Panc1 (cell line): Measurements from ENCODE around the gene ZFYVE1. TPM values are rescaled to one million over a fixed set of nuclear protein-coding genes. Genes with fewer than 3 reads are reported as not detected.

Experiments
- ATAC-seq: fragments of 200-7000 bp; cut with Tn5 transposase; 2 replicates; pipeline ENCODE4 v1.9.1; 2020; ENCODE audit warnings: mild to moderate bottlenecking, moderate library complexity
- BruUV-seq: library from RNA; stranded (reverse); fragments of 400-500 nt; replicated peaks from 2 replicates; lab custom pipeline; 2021; lab: Mats Ljungman, UMichigan
- CTCF ChIA-PET: fragments of 300-600 bp; sonication (Branson Sonifier 250); formaldehyde crosslinking; loops from one replicate; lab custom pipeline; 2022; ENCODE audit warnings: antibody characterized with exemption; lab: Charles Lee
- POLR2A ChIA-PET: fragments of 300-600 bp; sonication (Branson Sonifier 250); formaldehyde crosslinking; loops from one replicate; lab custom pipeline; 2022; ENCODE audit warnings: antibody characterized with exemption; lab: Charles Lee
- DNase-seq: peaks from one replicate; pipeline ENCODE4 v3.0.0-alpha.2; 2010; ENCODE audit warnings: low read depth, low spot score
- H3K27ac ChIP-seq: 2 replicates; pipeline ENCODE4 v1.5.1; 2011; ENCODE audit warnings: mild to moderate bottlenecking, low read length, inconsistent platforms
- H3K27me3 ChIP-seq: fragments of 200-500 bp; sonication (Bioruptor generic); 2 replicates; pipeline ENCODE4 v1.6.0; 2014; ENCODE audit warnings: low read length, inconsistent platforms; ENCODE audit not compliant: control insufficient read depth, insufficient read depth
- H3K36me3 ChIP-seq: fragments of 200-500 bp; sonication (Bioruptor generic); 2 replicates; pipeline ENCODE4 v1.5.1; 2014; ENCODE audit warnings: inconsistent platforms, mild to moderate bottlenecking, low read length, moderate library complexity; ENCODE audit not compliant: control insufficient read depth, insufficient read depth
- H3K4me1 ChIP-seq: 2 replicates; pipeline ENCODE4 v1.5.1; 2011; ENCODE audit warnings: inconsistent platforms, mild to moderate bottlenecking, low read length, moderate library complexity; ENCODE audit not compliant: control insufficient read depth, insufficient read depth
- H3K4me3 ChIP-seq, 2 experiments: 2 replicates each; pipeline ENCODE4 v1.5.1; 2011 to 2012; ENCODE audit warnings: low read depth in 2 of 2, low read length in 2 of 2, mild to moderate bottlenecking in 2 of 2, inconsistent platforms in 1 of 2, moderate library complexity in 1 of 2
- H3K9me3 ChIP-seq: fragments of 200-500 bp; sonication (Bioruptor generic); 2 replicates; pipeline ENCODE4 v1.5.1; 2014; ENCODE audit warnings: low read depth, mild to moderate bottlenecking, inconsistent platforms, low read length, moderate library complexity; ENCODE audit not compliant: control insufficient read depth, insufficient read depth
- POLR2AphosphoS5 ChIP-seq: IDR thresholded peaks from 2 replicates; pipeline ENCODE4 v1.6.1; 2012; ENCODE audit warnings: mild to moderate bottlenecking, low read depth, low read length, moderate library complexity
- SIN3A ChIP-seq: IDR thresholded peaks from 2 replicates; pipeline ENCODE4 v1.6.1; 2012; ENCODE audit warnings: low read depth, mild to moderate bottlenecking, low read length, moderate library complexity, borderline replicate concordance; ENCODE audit not compliant: insufficient read depth
- TCF7L2 ChIP-seq: IDR thresholded peaks from 2 replicates; pipeline ENCODE4 v1.6.1; 2011; ENCODE audit warnings: mild to moderate bottlenecking, low read depth, low read length, inconsistent platforms
- in situ Hi-C: cut with HindIII; loops from 2 replicates; pipeline ENCODE4 v1.10.0; 2016; ENCODE audit warnings: low sequenced_read_pairs, low pct_unique_long_range_greater_than_20kb
- intact Hi-C: fragments of 100-400 bp; cut with micrococcal nuclease; formaldehyde crosslinking; loops from one replicate; pipeline ENCODE4 v1.10.0; 2022; ENCODE audit not compliant: unreplicated experiment
- total RNA-seq: library from RNA; stranded (reverse); gene quantifications from one replicate; pipeline ENCODE4 v1.2.1, GENCODE V29; 2021; ENCODE audit not compliant: unreplicated experiment
- TF ChIP-seq, protein P1 (sequence below), 2 experiments: IDR thresholded peaks; 2 replicates each; pipeline ENCODE4 v1.6.1; 2011 to 2012; ENCODE audit warnings: low read depth in 2 of 2, control low read depth in 1 of 2, low read length in 1 of 2, mild to moderate bottlenecking in 1 of 2, moderate library complexity in 1 of 2; ENCODE audit not compliant: insufficient read depth in 1 of 2
- TF ChIP-seq, protein P2 (sequence below): fragments of 450-650 bp; IDR thresholded peaks from 2 replicates; pipeline ENCODE4 v1.5.1; 2017; ENCODE audit warnings: mild to moderate bottlenecking

ZFYVE1 gene
- total RNA-seq, 1 experiment from 2014 or later = 19.8 TPM

- ChIA-PET CTCF (interaction anchor here (1.8 kb wide), 1 partner anchor 434 kb away, joined by 12 read pairs; no protein-coding TSS in a partner anchor), POLR2A (no interaction called here)
- DNase-seq = no peak
- in situ Hi-C loops = no loop called here
- Histone ChIP-seq H3K4me3 (no peak overlapping the region), H3K27ac (no peak overlapping the region), H3K27me3 (no peaks in the 10 kb centered on the region), H3K36me3 (no peaks in the 10 kb centered on the region), H3K4me1 (no peaks in the 10 kb centered on the region), H3K9me3 (no peaks in the 10 kb centered on the region)
- intact Hi-C loops = loop anchor here (2.0 kb wide), 1 partner anchor 431 kb away; no protein-coding TSS in a partner anchor
- no TSS peak for BruUV-seq
- ATAC-seq = no peak
- TF ChIP-seq, protein P1, sequence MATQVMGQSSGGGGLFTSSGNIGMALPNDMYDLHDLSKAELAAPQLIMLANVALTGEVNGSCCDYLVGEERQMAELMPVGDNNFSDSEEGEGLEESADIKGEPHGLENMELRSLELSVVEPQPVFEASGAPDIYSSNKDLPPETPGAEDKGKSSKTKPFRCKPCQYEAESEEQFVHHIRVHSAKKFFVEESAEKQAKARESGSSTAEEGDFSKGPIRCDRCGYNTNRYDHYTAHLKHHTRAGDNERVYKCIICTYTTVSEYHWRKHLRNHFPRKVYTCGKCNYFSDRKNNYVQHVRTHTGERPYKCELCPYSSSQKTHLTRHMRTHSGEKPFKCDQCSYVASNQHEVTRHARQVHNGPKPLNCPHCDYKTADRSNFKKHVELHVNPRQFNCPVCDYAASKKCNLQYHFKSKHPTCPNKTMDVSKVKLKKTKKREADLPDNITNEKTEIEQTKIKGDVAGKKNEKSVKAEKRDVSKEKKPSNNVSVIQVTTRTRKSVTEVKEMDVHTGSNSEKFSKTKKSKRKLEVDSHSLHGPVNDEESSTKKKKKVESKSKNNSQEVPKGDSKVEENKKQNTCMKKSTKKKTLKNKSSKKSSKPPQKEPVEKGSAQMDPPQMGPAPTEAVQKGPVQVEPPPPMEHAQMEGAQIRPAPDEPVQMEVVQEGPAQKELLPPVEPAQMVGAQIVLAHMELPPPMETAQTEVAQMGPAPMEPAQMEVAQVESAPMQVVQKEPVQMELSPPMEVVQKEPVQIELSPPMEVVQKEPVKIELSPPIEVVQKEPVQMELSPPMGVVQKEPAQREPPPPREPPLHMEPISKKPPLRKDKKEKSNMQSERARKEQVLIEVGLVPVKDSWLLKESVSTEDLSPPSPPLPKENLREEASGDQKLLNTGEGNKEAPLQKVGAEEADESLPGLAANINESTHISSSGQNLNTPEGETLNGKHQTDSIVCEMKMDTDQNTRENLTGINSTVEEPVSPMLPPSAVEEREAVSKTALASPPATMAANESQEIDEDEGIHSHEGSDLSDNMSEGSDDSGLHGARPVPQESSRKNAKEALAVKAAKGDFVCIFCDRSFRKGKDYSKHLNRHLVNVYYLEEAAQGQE (IDR thresholded peaks at IDR 0.05; ENCODE audit: insufficient read depth in 1 of 2, low read depth in 2 of 2, low read length in 1 of 2) = no peak
- TF ChIP-seq TCF7L2 = no peak
- TF ChIP-seq SIN3A = no peak
- no peak for TF ChIP-seq POLR2AphosphoS5
- TF ChIP-seq, protein P2, sequence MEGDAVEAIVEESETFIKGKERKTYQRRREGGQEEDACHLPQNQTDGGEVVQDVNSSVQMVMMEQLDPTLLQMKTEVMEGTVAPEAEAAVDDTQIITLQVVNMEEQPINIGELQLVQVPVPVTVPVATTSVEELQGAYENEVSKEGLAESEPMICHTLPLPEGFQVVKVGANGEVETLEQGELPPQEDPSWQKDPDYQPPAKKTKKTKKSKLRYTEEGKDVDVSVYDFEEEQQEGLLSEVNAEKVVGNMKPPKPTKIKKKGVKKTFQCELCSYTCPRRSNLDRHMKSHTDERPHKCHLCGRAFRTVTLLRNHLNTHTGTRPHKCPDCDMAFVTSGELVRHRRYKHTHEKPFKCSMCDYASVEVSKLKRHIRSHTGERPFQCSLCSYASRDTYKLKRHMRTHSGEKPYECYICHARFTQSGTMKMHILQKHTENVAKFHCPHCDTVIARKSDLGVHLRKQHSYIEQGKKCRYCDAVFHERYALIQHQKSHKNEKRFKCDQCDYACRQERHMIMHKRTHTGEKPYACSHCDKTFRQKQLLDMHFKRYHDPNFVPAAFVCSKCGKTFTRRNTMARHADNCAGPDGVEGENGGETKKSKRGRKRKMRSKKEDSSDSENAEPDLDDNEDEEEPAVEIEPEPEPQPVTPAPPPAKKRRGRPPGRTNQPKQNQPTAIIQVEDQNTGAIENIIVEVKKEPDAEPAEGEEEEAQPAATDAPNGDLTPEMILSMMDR = no peak
These were observed 79.3 kb downstream of the ZFYVE1 start for GRCh38 chr14:72947366-72948160.

GRCh38 chr14:72946491-72946890 lies 80.4 kb downstream of the ZFYVE1 start:
- no peak for TF ChIP-seq SIN3A
- Histone ChIP-seq H3K4me3 (no peak overlapping the region), H3K9me3 (no peaks in the 10 kb centered on the region), H3K27ac (no peak overlapping the region), H3K36me3 (peaks cover 2% of the 10 kb centered on the region; the same call in 1 of the 2 replicates), H3K27me3 (no peaks in the 10 kb centered on the region), H3K4me1 (no peaks in the 10 kb centered on the region)
- no peak for ATAC-seq
- ChIA-PET CTCF (no interaction called here), POLR2A (no interaction called here)
- intact Hi-C loops (no loop called here), in situ Hi-C loops (no loop called here)
- DNase-seq = no peak
- BruUV-seq = no TSS peak

GRCh38 chr14:72945356-72946027 lies 81.4 kb downstream of the ZFYVE1 start:
- BruUV-seq = no TSS peak
- no peaks in the 10 kb centered on the region for H3K4me1 ChIP-seq
- POLR2A ChIA-PET = no interaction called here
- CTCF ChIA-PET = no interaction called here
- H3K27ac ChIP-seq = no peak overlapping the region
- H3K36me3 ChIP-seq = peaks cover 2% of the 10 kb centered on the region; the same call in 1 of the 2 replicates
- H3K27me3 ChIP-seq = no peaks in the 10 kb centered on the region
- TF ChIP-seq POLR2AphosphoS5 (no peak), TCF7L2 (no peak), SIN3A (no peak)
- TF ChIP-seq, protein P1 (IDR thresholded peaks at IDR 0.05; ENCODE audit: insufficient read depth in 1 of 2, low read depth in 2 of 2, low read length in 1 of 2) = no peak
- TF ChIP-seq, protein P2 = no peak
- DNase-seq (no peak), ATAC-seq (no peak)
- in situ Hi-C loops = no loop called here
- intact Hi-C loops = no loop called here
- no peaks in the 10 kb centered on the region for H3K9me3 ChIP-seq
- no peak overlapping the region for H3K4me3 ChIP-seq
